T-helper 17 cell (primary cell): Measurements from ENCODE around the gene MDFIC. TPM values are rescaled to one million over a fixed set of nuclear protein-coding genes. Genes with fewer than 3 reads are reported as not detected.

ENCODE experiments used
- ATAC-seq: fragments of 150-1000 bp; cut with Tn5 transposase; 2 replicates; pipeline ENCODE4 v1.10.0; 2021; ENCODE audit warnings: mild to moderate bottlenecking, moderate library complexity
- DNase-seq, 3 donors: peaks; one replicate each; pipeline versions ENCODE4 v3.0.0 to v3.0.0-alpha.2; 2020 to 2021
- H3K9me3 ChIP-seq: one replicate; pipeline ENCODE4 v1.7.0; 2013; ENCODE audit warnings: low read length, mild to moderate bottlenecking; ENCODE audit not compliant: control insufficient read depth, poor library complexity, severe bottlenecking
- H3K27ac Mint-ChIP-seq: one replicate; pipeline ENCODE4 v1.8.0; 2022; ENCODE audit warnings: mild to moderate bottlenecking, moderate library complexity, mixed read lengths
- H3K27me3 Mint-ChIP-seq: one replicate; pipeline ENCODE4 v1.8.0; 2022; ENCODE audit warnings: mixed read lengths
- H3K36me3 Mint-ChIP-seq: one replicate; pipeline ENCODE4 v1.8.0; 2022; ENCODE audit warnings: low read depth, mixed read lengths
- H3K4me1 Mint-ChIP-seq: one replicate; pipeline ENCODE4 v1.8.0; 2022; ENCODE audit warnings: mild to moderate bottlenecking, mixed read lengths
- H3K4me3 Mint-ChIP-seq: one replicate; pipeline ENCODE4 v1.8.0; 2022; ENCODE audit warnings: mild to moderate bottlenecking, moderate library complexity, mixed read lengths
- total RNA-seq, 4 donors: library from RNA in 2 of 4; stranded (reverse) in 2 of 4; gene quantifications; one replicate each; pipeline ENCODE4 v1.2.3 and lab custom pipeline; 2022 to 2026

Gene MDFIC
- total RNA-seq, 2 donors from 2014 or later, result 90.2 to 109 TPM

DNA sequence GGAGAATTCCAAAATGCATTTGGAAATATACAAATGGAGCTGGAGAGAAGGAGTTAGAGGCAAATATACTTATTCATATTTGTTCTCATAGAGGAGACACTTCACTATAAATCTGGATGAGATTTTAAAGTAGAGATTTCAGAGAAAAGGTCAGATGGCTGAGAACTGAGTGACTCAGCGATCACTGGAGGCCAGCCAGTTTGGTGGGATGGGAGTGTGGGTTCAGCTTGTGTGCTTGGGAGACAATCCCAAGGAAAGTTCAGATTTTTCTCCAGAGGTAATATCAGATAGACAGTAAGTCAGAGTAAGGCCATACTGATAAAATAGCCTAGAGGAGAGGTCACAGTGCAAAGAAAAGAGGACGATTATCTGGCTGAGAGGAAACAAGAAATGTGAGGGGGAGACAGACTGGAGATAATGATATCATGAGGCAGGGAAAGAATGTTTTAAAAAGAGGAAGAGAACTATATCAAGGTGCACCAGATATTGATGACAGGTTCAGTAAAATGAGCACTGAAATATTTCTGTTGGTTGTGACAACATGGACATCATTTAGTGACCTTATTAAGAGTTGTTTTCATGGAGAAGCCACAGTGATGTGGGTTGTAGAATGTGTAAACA lies 67.0 kb downstream of the MDFIC start:
- H3K9me3 ChIP-seq, result peaks cover 2% of the 10 kb centered on the region
- H3K4me3 Mint-ChIP-seq, result no peak overlapping the region
- peaks cover 34% of the 10 kb centered on the region for H3K4me1 Mint-ChIP-seq
- no peaks in the 10 kb centered on the region for H3K27me3 Mint-ChIP-seq
- ATAC-seq (no peak), DNase-seq (no peak)
- no peak overlapping the region for H3K27ac Mint-ChIP-seq
- H3K36me3 Mint-ChIP-seq, result peaks cover 5% of the 10 kb centered on the region

DNA sequence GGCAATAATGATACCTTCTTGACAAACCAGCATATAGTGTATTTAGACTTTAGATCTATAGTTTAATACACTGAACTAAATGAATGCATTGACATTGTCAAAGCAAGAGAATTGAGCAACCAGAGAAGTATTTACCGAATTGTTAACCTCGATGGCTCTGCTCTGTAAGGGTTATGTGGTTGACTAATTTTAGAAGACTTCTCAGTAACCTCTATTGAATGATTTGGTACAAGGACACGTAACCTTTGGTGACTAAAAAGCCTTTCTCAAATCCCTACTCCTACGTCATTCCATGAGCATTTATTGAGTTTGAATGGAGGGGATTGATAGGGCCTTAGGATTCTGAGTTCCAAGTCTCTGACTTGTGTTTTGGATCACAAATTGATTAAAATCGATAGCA lies 67.6 kb downstream of the MDFIC start:
- Mint-ChIP-seq H3K27me3 (no peaks in the 10 kb centered on the region), H3K4me1 (peaks cover 35% of the 10 kb centered on the region), H3K27ac (no peak overlapping the region), H3K4me3 (no peak overlapping the region), H3K36me3 (peaks cover 7% of the 10 kb centered on the region)
- no peak for ATAC-seq
- peaks cover 2% of the 10 kb centered on the region for H3K9me3 ChIP-seq
- DNase-seq, result no peak

DNA sequence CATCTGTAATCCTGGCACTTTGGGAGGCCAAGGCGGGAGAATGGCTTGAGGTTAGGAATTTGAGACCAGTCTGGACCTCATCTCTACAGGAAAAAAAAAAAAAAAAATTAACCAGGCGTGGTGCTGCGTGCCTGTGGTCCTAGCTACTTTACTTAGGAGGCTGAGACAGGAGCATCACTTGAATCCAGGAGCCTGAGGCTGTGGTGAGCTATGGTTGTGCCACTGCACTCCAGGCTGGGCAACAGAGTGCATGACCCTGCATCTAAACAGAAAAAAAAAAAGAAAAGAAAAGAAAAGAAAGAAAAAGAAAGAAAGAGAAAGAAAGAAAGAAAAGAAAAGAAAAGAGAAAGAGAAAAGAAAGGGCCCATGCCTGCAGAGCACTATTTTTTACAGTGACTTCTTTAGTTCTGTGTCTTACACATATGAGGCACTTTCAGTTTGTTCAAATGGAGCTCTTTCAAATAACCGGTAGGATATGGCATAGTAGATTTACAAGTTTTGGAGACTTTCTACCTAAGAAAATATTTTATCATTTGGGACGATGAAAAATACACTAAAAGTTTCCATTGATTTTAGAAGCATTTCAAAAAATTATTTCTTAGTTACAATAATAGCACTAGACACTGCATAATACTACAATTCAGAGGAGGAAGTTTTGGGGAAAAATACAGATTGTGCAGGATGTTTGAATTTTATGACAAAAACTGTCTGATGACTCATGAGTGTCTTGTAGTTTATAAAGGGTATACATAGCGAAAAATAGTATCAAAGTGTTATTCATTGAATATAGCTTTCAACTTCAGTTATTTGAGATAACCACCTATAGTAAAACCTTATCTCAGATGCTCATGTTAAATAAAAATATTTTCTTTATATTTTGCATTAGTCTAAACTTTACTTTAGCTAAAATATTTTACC lies 75.9 kb downstream of the MDFIC start:
- H3K4me1 Mint-ChIP-seq, result peaks cover 58% of the 10 kb centered on the region
- H3K27ac Mint-ChIP-seq, result peak overlapping the region; percentile 95
- ATAC-seq (peak; percentile 49), DNase-seq (no peak)
- peak overlapping the region; percentile 84 for H3K4me3 Mint-ChIP-seq
- peaks cover 15% of the 10 kb centered on the region for H3K36me3 Mint-ChIP-seq
- no peaks in the 10 kb centered on the region for H3K27me3 Mint-ChIP-seq
- H3K9me3 ChIP-seq, result no peaks in the 10 kb centered on the region

DNA sequence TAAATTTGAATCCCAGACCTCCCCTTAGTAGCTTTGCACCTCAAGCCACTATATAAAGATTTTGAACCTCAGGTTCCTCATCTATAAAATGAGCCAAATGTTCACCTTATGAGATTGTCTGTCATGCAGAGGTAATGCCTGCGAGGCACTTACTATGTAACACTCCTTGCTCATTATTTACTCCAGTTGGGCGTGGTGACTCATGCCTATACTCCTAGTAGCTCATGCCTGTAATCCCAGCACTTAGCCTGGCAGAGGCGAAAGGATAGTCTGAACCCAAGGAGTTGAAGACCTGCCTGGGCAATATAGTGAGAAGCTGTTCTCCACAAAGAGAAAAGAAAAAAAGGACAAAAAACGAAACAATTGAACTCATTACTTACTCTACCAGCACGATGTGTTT lies 82.2 kb downstream of the MDFIC start:
- no peaks in the 10 kb centered on the region for H3K27me3 Mint-ChIP-seq
- DNase-seq (no peak), ATAC-seq (no peak)
- peak overlapping the region; percentile 96 for H3K27ac Mint-ChIP-seq
- H3K36me3 Mint-ChIP-seq, result peaks cover 13% of the 10 kb centered on the region
- no peaks in the 10 kb centered on the region for H3K9me3 ChIP-seq
- no peak overlapping the region for H3K4me3 Mint-ChIP-seq
- H3K4me1 Mint-ChIP-seq, result peaks cover 67% of the 10 kb centered on the region

DNA sequence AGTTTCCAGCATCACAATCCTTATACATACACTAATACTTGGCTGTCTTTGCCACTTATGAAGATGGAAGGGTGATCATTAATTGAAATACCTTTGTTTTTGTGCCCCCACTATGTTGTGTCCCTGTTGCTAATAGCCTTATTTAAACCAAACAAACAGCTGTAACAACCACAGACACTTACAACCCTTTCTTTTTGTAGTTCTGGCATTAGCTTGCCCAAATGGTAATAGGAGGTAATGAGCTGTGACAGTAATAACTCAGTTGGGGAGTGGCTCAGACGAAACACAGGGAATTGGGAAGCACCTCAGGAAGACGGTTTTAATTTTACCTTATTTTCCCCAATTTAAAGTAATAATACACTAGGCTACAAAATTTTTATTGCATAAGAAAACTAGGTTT lies 83.4 kb downstream of the MDFIC start:
- H3K4me3 Mint-ChIP-seq, result peak overlapping the region; percentile 47
- no peaks in the 10 kb centered on the region for H3K9me3 ChIP-seq
- H3K4me1 Mint-ChIP-seq, result peaks cover 71% of the 10 kb centered on the region
- H3K27me3 Mint-ChIP-seq, result no peaks in the 10 kb centered on the region
- DNase-seq (no peak), ATAC-seq (no peak)
- H3K36me3 Mint-ChIP-seq, result peaks cover 13% of the 10 kb centered on the region
- peak overlapping the region; percentile 96 for H3K27ac Mint-ChIP-seq

DNA sequence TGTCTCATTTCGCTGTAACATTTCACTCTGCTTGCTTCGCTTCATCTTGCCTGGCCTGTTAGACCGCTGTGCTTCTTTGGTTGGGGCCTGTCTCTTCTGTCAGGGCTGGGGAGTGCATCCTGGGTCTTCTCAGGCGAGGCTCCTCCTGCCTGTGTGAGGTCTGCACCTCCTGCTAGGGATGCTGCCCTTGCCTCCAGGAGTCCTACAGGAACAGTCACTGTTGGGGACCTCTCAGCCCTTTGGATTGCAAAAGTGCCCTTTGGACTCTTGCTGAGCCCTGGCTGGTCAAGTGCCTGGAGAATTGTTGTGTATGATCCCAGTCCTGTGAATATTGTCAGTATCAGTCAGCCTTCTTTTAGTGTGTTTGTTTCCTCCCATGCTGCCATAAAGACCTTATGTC lies 84.1 kb downstream of the MDFIC start:
- DNase-seq (no peak), ATAC-seq (no peak)
- peaks cover 13% of the 10 kb centered on the region for H3K36me3 Mint-ChIP-seq
- no peak overlapping the region for H3K4me3 Mint-ChIP-seq
- no peaks in the 10 kb centered on the region for H3K9me3 ChIP-seq
- H3K27me3 Mint-ChIP-seq, result no peaks in the 10 kb centered on the region
- H3K4me1 Mint-ChIP-seq, result peaks cover 68% of the 10 kb centered on the region
- H3K27ac Mint-ChIP-seq, result peak overlapping the region; percentile 96

- ATAC-seq (no peak), DNase-seq (no peak)
- peaks cover 13% of the 10 kb centered on the region for H3K36me3 Mint-ChIP-seq
- peak overlapping the region; percentile 74 for H3K4me3 Mint-ChIP-seq
- H3K27ac Mint-ChIP-seq, result peak overlapping the region; percentile 96
- H3K27me3 Mint-ChIP-seq, result no peaks in the 10 kb centered on the region
- no peaks in the 10 kb centered on the region for H3K9me3 ChIP-seq
- peaks cover 67% of the 10 kb centered on the region for H3K4me1 Mint-ChIP-seq
Observed at GRCh38 chr7:115007751-115008150, 85.9 kb downstream of the MDFIC start.

- Mint-ChIP-seq H3K27ac (peak overlapping the region; percentile 96), H3K36me3 (peaks cover 7% of the 10 kb centered on the region), H3K4me1 (peaks cover 62% of the 10 kb centered on the region), H3K27me3 (no peaks in the 10 kb centered on the region), H3K4me3 (peak overlapping the region; percentile 74)
- H3K9me3 ChIP-seq, result no peaks in the 10 kb centered on the region
- ATAC-seq (peak; percentile 60), DNase-seq (no peak)
Observed at GRCh38 chr7:115008465-115009114, 86.7 kb downstream of the MDFIC start.

DNA sequence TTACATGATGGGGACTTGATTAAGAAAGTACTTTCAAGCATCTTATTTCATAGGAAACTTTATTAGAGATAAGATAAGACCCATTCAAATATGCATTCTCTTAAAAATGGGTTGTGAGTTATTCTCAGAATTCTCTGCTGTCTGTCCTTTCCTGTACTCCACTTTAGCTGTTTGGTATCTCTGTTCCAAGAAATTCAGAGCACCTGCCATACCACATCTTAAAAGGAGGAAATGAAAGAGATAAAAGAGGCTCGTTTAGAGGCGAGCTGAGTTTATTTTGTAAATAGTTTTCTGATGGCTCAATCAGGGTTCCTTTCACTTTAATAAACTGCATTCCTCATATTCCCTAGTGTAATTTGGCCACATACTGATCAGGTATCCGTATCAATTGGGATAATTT lies 87.2 kb downstream of the MDFIC start:
- H3K9me3 ChIP-seq, result no peaks in the 10 kb centered on the region
- H3K4me3 Mint-ChIP-seq, result peak overlapping the region; percentile 74
- H3K36me3 Mint-ChIP-seq, result peaks cover 5% of the 10 kb centered on the region
- ATAC-seq, result peak; percentile 77
- no peaks in the 10 kb centered on the region for H3K27me3 Mint-ChIP-seq
- H3K27ac Mint-ChIP-seq, result peak overlapping the region; percentile 96
- H3K4me1 Mint-ChIP-seq, result peaks cover 61% of the 10 kb centered on the region
- no peak for DNase-seq

- DNase-seq (no peak), ATAC-seq (no peak)
- H3K4me3 Mint-ChIP-seq, result peak overlapping the region; percentile 74
- peaks cover 59% of the 10 kb centered on the region for H3K4me1 Mint-ChIP-seq
- H3K9me3 ChIP-seq, result no peaks in the 10 kb centered on the region
- peaks cover 5% of the 10 kb centered on the region for H3K36me3 Mint-ChIP-seq
- peak overlapping the region; percentile 96 for H3K27ac Mint-ChIP-seq
- H3K27me3 Mint-ChIP-seq, result no peaks in the 10 kb centered on the region
Observed at GRCh38 chr7:115009736-115010440, 88.0 kb downstream of the MDFIC start.

DNA sequence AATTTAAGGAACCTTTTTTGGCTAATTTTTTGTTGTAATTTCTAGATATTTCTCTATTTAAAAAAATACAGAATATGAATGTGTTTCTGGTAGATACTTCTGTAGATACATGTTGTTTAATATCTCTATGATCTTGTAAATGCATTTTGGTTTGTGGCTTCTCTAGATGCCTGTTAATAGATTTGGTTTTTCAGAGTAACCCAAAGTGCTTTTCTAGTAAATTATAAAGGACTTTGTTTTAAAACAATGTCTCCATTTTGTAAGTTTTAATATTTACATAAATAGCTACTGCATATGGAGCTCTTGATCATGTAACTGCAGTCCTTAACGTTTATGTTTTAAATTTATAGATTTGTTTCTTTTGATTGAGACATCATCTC lies 88.5 kb downstream of the MDFIC start:
- H3K4me1 Mint-ChIP-seq, result peaks cover 58% of the 10 kb centered on the region
- no peak for ATAC-seq
- no peak overlapping the region for H3K4me3 Mint-ChIP-seq
- H3K9me3 ChIP-seq, result no peaks in the 10 kb centered on the region
- peak overlapping the region; percentile 96 for H3K27ac Mint-ChIP-seq
- DNase-seq, result no peak
- peaks cover 5% of the 10 kb centered on the region for H3K36me3 Mint-ChIP-seq
- no peaks in the 10 kb centered on the region for H3K27me3 Mint-ChIP-seq

GRCh38 chr7:115013886-115014285 lies 92.0 kb downstream of the MDFIC start:
- peaks cover 34% of the 10 kb centered on the region for H3K4me1 Mint-ChIP-seq
- no peak for ATAC-seq
- no peaks in the 10 kb centered on the region for H3K9me3 ChIP-seq
- DNase-seq, result no peak
- peaks cover 5% of the 10 kb centered on the region for H3K36me3 Mint-ChIP-seq
- no peaks in the 10 kb centered on the region for H3K27me3 Mint-ChIP-seq
- H3K27ac Mint-ChIP-seq, result peak overlapping the region; percentile 96
- H3K4me3 Mint-ChIP-seq, result no peak overlapping the region

GRCh38 chr7:115014794-115015193 lies 92.9 kb downstream of the MDFIC start:
- DNase-seq, result no peak
- no peaks in the 10 kb centered on the region for H3K9me3 ChIP-seq
- Mint-ChIP-seq H3K27ac (no peak overlapping the region), H3K36me3 (peaks cover 5% of the 10 kb centered on the region), H3K4me3 (no peak overlapping the region), H3K27me3 (no peaks in the 10 kb centered on the region), H3K4me1 (peaks cover 28% of the 10 kb centered on the region)
- ATAC-seq, result no peak
